Measurements from ENCODE around the gene UGT2B15.

GRCh38 chr4:68615699-68616422 is 54.6 kb downstream of the UGT2B15 start:
- TF ChIP-seq CTCF (IDR thresholded peaks at IDR 0.05) (no peak), POLR2A (IDR thresholded peaks at IDR 0.05) (no peak), EP300 (IDR thresholded peaks at IDR 0.05) (no peak)
